Activated T-helper 17 cell treated with anti-CD3 and anti-CD28 coated beads, Interleukin-2, amount 50 U/mL, for 72 hours (primary cell): Measurements from ENCODE around the gene TCP11L2. TPM values are rescaled to one million over a fixed set of nuclear protein-coding genes. Genes with fewer than 3 reads are reported as not detected.
"Not testable (repeated sequence)": the region's sequence is repeated elsewhere in the genome, so short reads cannot be mapped to it uniquely, and the experiment has no call there.

Experiments
- ATAC-seq: fragments of 150-1000 bp; cut with Tn5 transposase; replicated peaks from 2 replicates; pipeline ENCODE4 v1.10.0; 2021; ENCODE audit warnings: mild to moderate bottlenecking, moderate library complexity
- H3K27ac Mint-ChIP-seq: one replicate; pipeline ENCODE4 v1.8.0; 2022; ENCODE audit warnings: mixed read lengths
- H3K27me3 Mint-ChIP-seq: one replicate; pipeline ENCODE4 v1.8.0; 2022; ENCODE audit warnings: mixed read lengths
- H3K36me3 Mint-ChIP-seq: one replicate; pipeline ENCODE4 v1.8.0; 2022; ENCODE audit warnings: low read depth, mild to moderate bottlenecking, mixed read lengths
- H3K4me1 Mint-ChIP-seq: one replicate; pipeline ENCODE4 v1.8.0; 2022; ENCODE audit warnings: mixed read lengths
- H3K4me3 Mint-ChIP-seq: one replicate; pipeline ENCODE4 v1.8.0; 2022; ENCODE audit warnings: mild to moderate bottlenecking, mixed read lengths
- H3K9me3 Mint-ChIP-seq: one replicate; pipeline ENCODE4 v1.8.0; 2022; ENCODE audit warnings: mixed read lengths
- total RNA-seq, 2 donors: library from RNA; stranded (reverse); gene quantifications; one replicate each; pipeline ENCODE4 v1.2.3, GENCODE V29; 2022

Gene TCP11L2
- total RNA-seq, 2 donors from 2014 or later, result 9.6 to 22.4 TPM

- Mint-ChIP-seq H3K27me3 (no peaks in the 10 kb centered on the region), H3K36me3 (peaks cover 45% of the 10 kb centered on the region), H3K4me1 (peaks cover 59% of the 10 kb centered on the region), H3K9me3 (no peaks in the 10 kb centered on the region), H3K27ac (peak overlapping the region; percentile 99), H3K4me3 (peak overlapping the region; percentile 93)
- ATAC-seq, result no peak
These were observed 4.6 kb downstream of the TCP11L2 start for GRCh38 chr12:106307181-106307580.

- Mint-ChIP-seq H3K27ac (peak overlapping the region; percentile 56), H3K4me3 (peak overlapping the region; percentile 93), H3K9me3 (no peaks in the 10 kb centered on the region), H3K4me1 (peaks cover 59% of the 10 kb centered on the region), H3K27me3 (no peaks in the 10 kb centered on the region), H3K36me3 (peaks cover 48% of the 10 kb centered on the region)
- ATAC-seq, result peak; percentile 22
These were observed 5.6 kb downstream of the TCP11L2 start for GRCh38 chr12:106308121-106308520.

GRCh38 chr12:106308611-106309010 lies 6.1 kb downstream of the TCP11L2 start:
- no peaks in the 10 kb centered on the region for H3K9me3 Mint-ChIP-seq
- H3K4me1 Mint-ChIP-seq, result peaks cover 59% of the 10 kb centered on the region
- H3K27ac Mint-ChIP-seq, result peak overlapping the region; percentile 56
- H3K27me3 Mint-ChIP-seq, result no peaks in the 10 kb centered on the region
- peak; percentile 10 for ATAC-seq
- peaks cover 43% of the 10 kb centered on the region for H3K36me3 Mint-ChIP-seq
- H3K4me3 Mint-ChIP-seq, result peak overlapping the region; percentile 93

- Mint-ChIP-seq H3K4me3 (peak overlapping the region; percentile 13), H3K9me3 (no peaks in the 10 kb centered on the region), H3K27me3 (no peaks in the 10 kb centered on the region), H3K27ac (peak overlapping the region; percentile 41), H3K4me1 (peaks cover 48% of the 10 kb centered on the region), H3K36me3 (peaks cover 43% of the 10 kb centered on the region)
- no peak for ATAC-seq
These were observed 7.4 kb downstream of the TCP11L2 start for GRCh38 chr12:106309671-106310505.

- H3K4me3 Mint-ChIP-seq, result no peak overlapping the region
- H3K36me3 Mint-ChIP-seq, result peaks cover 47% of the 10 kb centered on the region
- no peaks in the 10 kb centered on the region for H3K9me3 Mint-ChIP-seq
- H3K27me3 Mint-ChIP-seq, result no peaks in the 10 kb centered on the region
- no peak for ATAC-seq
- peaks cover 40% of the 10 kb centered on the region for H3K4me1 Mint-ChIP-seq
- H3K27ac Mint-ChIP-seq, result peak overlapping the region; percentile 41
These were observed 8.2 kb downstream of the TCP11L2 start for GRCh38 chr12:106310687-106311086.

GRCh38 chr12:106311139-106311538 lies 8.6 kb downstream of the TCP11L2 start:
- H3K4me1 Mint-ChIP-seq, result peaks cover 35% of the 10 kb centered on the region
- H3K4me3 Mint-ChIP-seq, result no peak overlapping the region
- H3K27ac Mint-ChIP-seq, result peak overlapping the region; percentile 44
- no peaks in the 10 kb centered on the region for H3K9me3 Mint-ChIP-seq
- no peaks in the 10 kb centered on the region for H3K27me3 Mint-ChIP-seq
- peaks cover 51% of the 10 kb centered on the region for H3K36me3 Mint-ChIP-seq
- ATAC-seq, result no peak

GRCh38 chr12:106313413-106313812 lies 10.9 kb downstream of the TCP11L2 start:
- H3K9me3 Mint-ChIP-seq, H3K4me3 Mint-ChIP-seq, H3K27me3 Mint-ChIP-seq, ATAC-seq, H3K27ac Mint-ChIP-seq: not testable (repeated sequence)
- H3K4me1 Mint-ChIP-seq, result peaks cover 24% of the 10 kb centered on the region
- H3K36me3 Mint-ChIP-seq, result peaks cover 73% of the 10 kb centered on the region

- Mint-ChIP-seq H3K9me3 (no peaks in the 10 kb centered on the region), H3K4me3 (no peak overlapping the region), H3K4me1 (peaks cover 6% of the 10 kb centered on the region), H3K36me3 (peaks cover 85% of the 10 kb centered on the region), H3K27ac (no peak overlapping the region), H3K27me3 (no peaks in the 10 kb centered on the region)
- no peak for ATAC-seq
These were observed 13.0 kb downstream of the TCP11L2 start for GRCh38 chr12:106315523-106315922.

GRCh38 chr12:106317406-106318082 lies 15.0 kb downstream of the TCP11L2 start:
- Mint-ChIP-seq H3K4me3 (no peak overlapping the region), H3K9me3 (no peaks in the 10 kb centered on the region), H3K36me3 (peaks cover 89% of the 10 kb centered on the region), H3K4me1 (no peaks in the 10 kb centered on the region), H3K27me3 (no peaks in the 10 kb centered on the region), H3K27ac (no peak overlapping the region)
- ATAC-seq, result no peak

GRCh38 chr12:106321139-106321850 lies 18.8 kb downstream of the TCP11L2 start:
- H3K4me1 Mint-ChIP-seq, result peaks cover 3% of the 10 kb centered on the region
- H3K4me3 Mint-ChIP-seq, result no peak overlapping the region
- H3K9me3 Mint-ChIP-seq, result no peaks in the 10 kb centered on the region
- ATAC-seq, result no peak
- H3K36me3 Mint-ChIP-seq, result peaks cover 98% of the 10 kb centered on the region
- H3K27me3 Mint-ChIP-seq, result no peaks in the 10 kb centered on the region
- peak overlapping the region; percentile 16 for H3K27ac Mint-ChIP-seq

GRCh38 chr12:106323537-106323936 lies 21.0 kb downstream of the TCP11L2 start:
- Mint-ChIP-seq H3K9me3 (no peaks in the 10 kb centered on the region), H3K27ac (no peak overlapping the region), H3K36me3 (peaks cover 97% of the 10 kb centered on the region), H3K4me3 (no peak overlapping the region), H3K27me3 (no peaks in the 10 kb centered on the region), H3K4me1 (peaks cover 3% of the 10 kb centered on the region)
- no peak for ATAC-seq

- Mint-ChIP-seq H3K4me1 (peaks cover 3% of the 10 kb centered on the region), H3K4me3 (no peak overlapping the region), H3K36me3 (peaks cover 96% of the 10 kb centered on the region), H3K9me3 (no peaks in the 10 kb centered on the region), H3K27me3 (no peaks in the 10 kb centered on the region), H3K27ac (no peak overlapping the region)
- no peak for ATAC-seq
These were observed 24.9 kb downstream of the TCP11L2 start for GRCh38 chr12:106327309-106327869.

- no peak for ATAC-seq
- Mint-ChIP-seq H3K4me3 (no peak overlapping the region), H3K36me3 (peaks cover 96% of the 10 kb centered on the region), H3K27me3 (no peaks in the 10 kb centered on the region), H3K27ac (no peak overlapping the region), H3K9me3 (no peaks in the 10 kb centered on the region), H3K4me1 (peaks cover 6% of the 10 kb centered on the region)
These were observed 26.2 kb downstream of the TCP11L2 start for GRCh38 chr12:106328735-106329134.

- no peak overlapping the region for H3K27ac Mint-ChIP-seq
- H3K9me3 Mint-ChIP-seq, result no peaks in the 10 kb centered on the region
- peaks cover 9% of the 10 kb centered on the region for H3K4me1 Mint-ChIP-seq
- H3K36me3 Mint-ChIP-seq, result peaks cover 96% of the 10 kb centered on the region
- H3K27me3 Mint-ChIP-seq, result no peaks in the 10 kb centered on the region
- no peak overlapping the region for H3K4me3 Mint-ChIP-seq
- ATAC-seq, result no peak
These were observed 26.9 kb downstream of the TCP11L2 start for GRCh38 chr12:106329231-106329982.
